Measurements from ENCODE around the gene ANAPC2. TPM values are rescaled to one million over a fixed set of nuclear protein-coding genes. Genes with fewer than 3 reads are reported as not detected.
"Not testable (repeated sequence)": the region's sequence is repeated elsewhere in the genome, so short reads cannot be mapped to it uniquely, and the experiment has no call there.

Gene ANAPC2
- total RNA-seq, 1 donor from 2014 or later, result 24.1 TPM

- Histone ChIP-seq H3K9me3 (no peaks in the 10 kb centered on the region), H3K4me1 (no peaks in the 10 kb centered on the region), H3K27ac (no peak overlapping the region), H3K4me3 (no peak overlapping the region), H3K27me3 (peaks cover 17% of the 10 kb centered on the region), H3K36me3 (no peaks in the 10 kb centered on the region)
- TF ChIP-seq CTCF (IDR thresholded peaks at IDR 0.05), result no peak
- intact Hi-C loops (cut with DNase I), result no loop called here
- DNase-seq (ENCODE audit: low spot score in 2 of 2), result no peak
Measured at GRCh38 chr9:137139468-137140150, 48.8 kb downstream of the ANAPC2 start.

GRCh38 chr9:137138722-137139467 lies 49.5 kb downstream of the ANAPC2 start, which contains the start of gene GRIN1:
Gene GRIN1 (plus strand): TSS chr9:137139154. CDS start chr9:137139487, 333 bp downstream.
- Histone ChIP-seq H3K36me3 (no peaks in the 10 kb centered on the region), H3K4me3 (peak within 1 kb of the TSS in 1 of 2 donors; percentile 32), H3K4me1 (no peaks in the 10 kb centered on the region), H3K9me3 (no peaks in the 10 kb centered on the region), H3K27me3 (peaks cover 17% of the 10 kb centered on the region), H3K27ac (no peak within 1 kb of the TSS)
- intact Hi-C loops (cut with DNase I), result no loop called here
- no peak for DNase-seq (ENCODE audit: low spot score in 2 of 2)
- no peak for TF ChIP-seq CTCF (IDR thresholded peaks at IDR 0.05)

GRCh38 chr9:137138058-137138721 lies 50.2 kb downstream of the ANAPC2 start:
- TF ChIP-seq CTCF (IDR thresholded peaks at IDR 0.05), result no peak
- Histone ChIP-seq H3K27ac (no peak overlapping the region), H3K9me3 (no peaks in the 10 kb centered on the region), H3K27me3 (peaks cover 17% of the 10 kb centered on the region), H3K4me1 (no peaks in the 10 kb centered on the region), H3K4me3 (no peak overlapping the region), H3K36me3 (no peaks in the 10 kb centered on the region)
- no peak for DNase-seq (ENCODE audit: low spot score in 2 of 2)
- intact Hi-C loops (cut with DNase I), result no loop called here

- no peak for TF ChIP-seq CTCF (IDR thresholded peaks at IDR 0.05)
- H3K9me3 ChIP-seq, result no peaks in the 10 kb centered on the region
- peaks cover 17% of the 10 kb centered on the region for H3K27me3 ChIP-seq
- intact Hi-C loops (cut with DNase I), result no loop called here
- H3K4me1 ChIP-seq, result no peaks in the 10 kb centered on the region
- no peak overlapping the region for H3K27ac ChIP-seq
- no peaks in the 10 kb centered on the region for H3K36me3 ChIP-seq
- no peak overlapping the region for H3K4me3 ChIP-seq
- no peak for DNase-seq (ENCODE audit: low spot score in 2 of 2)
Measured at GRCh38 chr9:137136881-137137607, 51.3 kb downstream of the ANAPC2 start.

GRCh38 chr9:137136261-137136880 lies 52.0 kb downstream of the ANAPC2 start:
- no peak for DNase-seq (ENCODE audit: low spot score in 2 of 2)
- no peak for TF ChIP-seq CTCF (IDR thresholded peaks at IDR 0.05)
- H3K9me3 ChIP-seq, result no peaks in the 10 kb centered on the region
- no peak overlapping the region for H3K27ac ChIP-seq
- H3K4me3 ChIP-seq, result no peak overlapping the region
- intact Hi-C loops (cut with DNase I), result no loop called here
- peaks cover 17% of the 10 kb centered on the region for H3K27me3 ChIP-seq
- no peaks in the 10 kb centered on the region for H3K4me1 ChIP-seq
- no peaks in the 10 kb centered on the region for H3K36me3 ChIP-seq

GRCh38 chr9:137135154-137135553 lies 53.2 kb downstream of the ANAPC2 start:
- H3K36me3 ChIP-seq; H3K4me3 ChIP-seq; H3K9me3 ChIP-seq; DNase-seq (ENCODE audit: low spot score in 2 of 2); intact Hi-C loops (cut with DNase I); H3K27ac ChIP-seq; H3K4me1 ChIP-seq: not testable (repeated sequence)
- peaks cover 17% of the 10 kb centered on the region for H3K27me3 ChIP-seq

Measured in ascending aorta (tissue), 2 donors.